ENCODE measurements around the gene KCNRG.

The KCNRG gene

DNA sequence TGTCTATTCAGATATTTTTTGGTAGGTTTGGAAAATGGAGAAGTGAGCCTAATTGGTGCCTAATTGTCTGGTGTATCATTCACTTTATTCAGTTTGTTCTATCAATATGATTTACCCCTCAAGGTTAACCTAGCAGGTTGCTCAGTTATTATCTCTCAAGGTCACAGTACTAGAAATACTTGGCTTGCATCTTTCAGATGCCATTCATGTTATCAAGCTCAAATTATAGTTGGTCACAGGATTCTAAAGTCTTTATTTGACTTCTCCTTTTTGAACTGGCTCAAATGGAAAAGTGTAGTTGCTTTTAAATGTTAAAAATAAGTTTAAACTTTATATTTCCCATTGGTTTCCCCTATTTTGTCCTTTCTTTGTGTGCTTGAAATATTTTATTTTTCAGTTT is 2.6 kb downstream of the KCNRG start:
- H3K27ac ChIP-seq (ENCODE audit: insufficient read depth in 1 of 2, low read depth in 1 of 2, low read length in 2 of 2, poor library complexity in 1 of 2, severe bottlenecking in 2 of 2): no peak overlapping the region
- H3K27me3 ChIP-seq (replicated peaks in 2 of 5; ENCODE audit: control insufficient read depth in 4 of 5, insufficient read depth in 5 of 5, low read length in 4 of 5): no peaks in the 10 kb centered on the region
- H3K9me3 ChIP-seq (ENCODE audit: control extremely low read depth in 1 of 5, control insufficient read depth in 4 of 5, insufficient read depth in 2 of 5, low read depth in 1 of 5, low read length in 4 of 5): no peaks in the 10 kb centered on the region
- peaks cover 9 to 41% (median 26%) of the 10 kb centered on the region in 4 experiments for H3K36me3 ChIP-seq (ENCODE audit: control insufficient read depth in 4 of 4, insufficient read depth in 4 of 4, low read length in 3 of 4)
- ChIA-PET CTCF (interaction anchor here (1.5 to 2.0 kb wide), 2 partner anchors 15 to 21 kb away, joined by 5 to 8 read pairs; partner anchors contain the start of gene TRIM13), POLR2A (interaction anchor here (0.5 to 1.2 kb wide), 2 partner anchors 20 to 21 kb away, joined by 3 to 4 read pairs; no protein-coding TSS in a partner anchor)
- peak in 1 of 3 donors; percentile 30 for DNase-seq
- no peak overlapping the region for H3K4me3 ChIP-seq (ENCODE audit: control insufficient read depth in 1 of 7, extremely low read depth in 1 of 7, insufficient read depth in 4 of 7, low read depth in 2 of 7, low read length in 6 of 7)
- H3K4me1 ChIP-seq (ENCODE audit: control extremely low read depth in 1 of 4, control insufficient read depth in 4 of 4, insufficient read depth in 4 of 4, low read length in 3 of 4): peaks cover 0 to 5% (median 0%) of the 10 kb centered on the region in 4 experiments

DNA sequence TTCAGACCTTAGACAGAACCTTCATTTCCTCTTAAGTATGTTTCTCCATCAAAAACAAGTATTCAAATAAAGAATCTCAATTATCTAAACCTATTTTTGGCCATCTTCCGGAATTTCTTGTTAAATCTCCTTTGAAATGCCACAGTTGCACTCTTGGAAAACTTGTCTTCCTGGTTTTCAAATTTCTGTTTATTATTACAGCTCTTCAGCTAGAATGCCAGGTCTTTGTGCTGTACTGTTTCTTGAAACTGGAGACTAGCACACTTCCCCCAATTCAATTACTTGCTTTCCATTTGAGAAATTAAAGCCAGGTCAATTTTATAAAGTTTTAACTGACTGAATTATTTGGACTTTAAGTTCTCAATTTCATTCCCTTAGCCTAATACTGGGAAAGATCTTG is 10.2 kb downstream of the KCNRG start:
- Histone ChIP-seq H3K4me3 (ENCODE audit: control insufficient read depth in 1 of 7, extremely low read depth in 1 of 7, insufficient read depth in 4 of 7, low read depth in 2 of 7, low read length in 6 of 7) (no peak overlapping the region), H3K27ac (ENCODE audit: insufficient read depth in 1 of 2, low read depth in 1 of 2, low read length in 2 of 2, poor library complexity in 1 of 2, severe bottlenecking in 2 of 2) (no peak overlapping the region), H3K36me3 (ENCODE audit: control insufficient read depth in 4 of 4, insufficient read depth in 4 of 4, low read length in 3 of 4) (peaks cover 10 to 21% (median 13%) of the 10 kb centered on the region in 4 experiments), H3K27me3 (replicated peaks in 2 of 5; ENCODE audit: control insufficient read depth in 4 of 5, insufficient read depth in 5 of 5, low read length in 4 of 5) (no peaks in the 10 kb centered on the region), H3K9me3 (ENCODE audit: control extremely low read depth in 1 of 5, control insufficient read depth in 4 of 5, insufficient read depth in 2 of 5, low read depth in 1 of 5, low read length in 4 of 5) (no peaks in the 10 kb centered on the region), H3K4me1 (ENCODE audit: control extremely low read depth in 1 of 4, control insufficient read depth in 4 of 4, insufficient read depth in 4 of 4, low read length in 3 of 4) (no peaks in the 10 kb centered on the region)
- DNase-seq: no peak
- POLR2A ChIA-PET: no interaction called here
- no CpG with 5 or more reads among the region's 1 CpG for WGBS (ENCODE audit: insufficient coverage)
- CTCF ChIA-PET: no interaction called here

- ChIA-PET POLR2A (no interaction called here), CTCF (no interaction called here)
- peaks cover 8 to 18% (median 9%) of the 10 kb centered on the region in 4 experiments for H3K36me3 ChIP-seq (ENCODE audit: control insufficient read depth in 4 of 4, insufficient read depth in 4 of 4, low read length in 3 of 4)
- no peak for DNase-seq
- no peak overlapping the region for H3K4me3 ChIP-seq (ENCODE audit: control insufficient read depth in 1 of 7, extremely low read depth in 1 of 7, insufficient read depth in 4 of 7, low read depth in 2 of 7, low read length in 6 of 7)
- no peaks in the 10 kb centered on the region for H3K9me3 ChIP-seq (ENCODE audit: control extremely low read depth in 1 of 5, control insufficient read depth in 4 of 5, insufficient read depth in 2 of 5, low read depth in 1 of 5, low read length in 4 of 5)
- no peaks in the 10 kb centered on the region for H3K4me1 ChIP-seq (ENCODE audit: control extremely low read depth in 1 of 4, control insufficient read depth in 4 of 4, insufficient read depth in 4 of 4, low read length in 3 of 4)
- H3K27ac ChIP-seq (ENCODE audit: insufficient read depth in 1 of 2, low read depth in 1 of 2, low read length in 2 of 2, poor library complexity in 1 of 2, severe bottlenecking in 2 of 2): no peak overlapping the region
- no peaks in the 10 kb centered on the region for H3K27me3 ChIP-seq (replicated peaks in 2 of 5; ENCODE audit: control insufficient read depth in 4 of 5, insufficient read depth in 5 of 5, low read length in 4 of 5)
- 83% methylated on average over 1 of the region's 2 CpGs for WGBS (ENCODE audit: insufficient coverage)
These were observed 11.7 kb downstream of the KCNRG start for GRCh38 chr13:50026788-50027473.

GRCh38 chr13:50030315-50030714 is 15.1 kb downstream of the KCNRG start:
- CTCF ChIA-PET: interaction anchor here (1.9 kb wide), 1 partner anchor 20 kb away, joined by 5 read pairs; no protein-coding TSS in a partner anchor
- H3K9me3 ChIP-seq (ENCODE audit: control extremely low read depth in 1 of 5, control insufficient read depth in 4 of 5, insufficient read depth in 2 of 5, low read depth in 1 of 5, low read length in 4 of 5): no peaks in the 10 kb centered on the region

GRCh38 chr13:50033725-50034124 is 18.5 kb downstream of the KCNRG start:
- no peak for DNase-seq
- Histone ChIP-seq H3K4me3 (ENCODE audit: control insufficient read depth in 1 of 7, extremely low read depth in 1 of 7, insufficient read depth in 4 of 7, low read depth in 2 of 7, low read length in 6 of 7) (no peak overlapping the region), H3K36me3 (ENCODE audit: control insufficient read depth in 4 of 4, insufficient read depth in 4 of 4, low read length in 3 of 4) (peaks cover 0 to 3% (median 0%) of the 10 kb centered on the region in 4 experiments), H3K9me3 (ENCODE audit: control extremely low read depth in 1 of 5, control insufficient read depth in 4 of 5, insufficient read depth in 2 of 5, low read depth in 1 of 5, low read length in 4 of 5) (no peaks in the 10 kb centered on the region), H3K27me3 (replicated peaks in 2 of 5; ENCODE audit: control insufficient read depth in 4 of 5, insufficient read depth in 5 of 5, low read length in 4 of 5) (no peaks in the 10 kb centered on the region), H3K4me1 (ENCODE audit: control extremely low read depth in 1 of 4, control insufficient read depth in 4 of 4, insufficient read depth in 4 of 4, low read length in 3 of 4) (no peaks in the 10 kb centered on the region), H3K27ac (ENCODE audit: insufficient read depth in 1 of 2, low read depth in 1 of 2, low read length in 2 of 2, poor library complexity in 1 of 2, severe bottlenecking in 2 of 2) (no peak overlapping the region)
- POLR2A ChIA-PET: no interaction called here
- CTCF ChIA-PET: interaction anchor here (1.6 to 2.0 kb wide), 2 partner anchors 9 to 36 kb away, joined by 4 to 11 read pairs; no protein-coding TSS in a partner anchor

More at GRCh38 chr13:50030315-50030714, 15.1 kb downstream of the KCNRG start:
- H3K4me3 ChIP-seq (ENCODE audit: control insufficient read depth in 1 of 7, extremely low read depth in 1 of 7, insufficient read depth in 4 of 7, low read depth in 2 of 7, low read length in 6 of 7): no peak overlapping the region
- no peak for DNase-seq
- no peak overlapping the region for H3K27ac ChIP-seq (ENCODE audit: insufficient read depth in 1 of 2, low read depth in 1 of 2, low read length in 2 of 2, poor library complexity in 1 of 2, severe bottlenecking in 2 of 2)
- H3K36me3 ChIP-seq (ENCODE audit: control insufficient read depth in 4 of 4, insufficient read depth in 4 of 4, low read length in 3 of 4): peaks cover 0 to 2% (median 0%) of the 10 kb centered on the region in 4 experiments
- H3K4me1 ChIP-seq (ENCODE audit: control extremely low read depth in 1 of 4, control insufficient read depth in 4 of 4, insufficient read depth in 4 of 4, low read length in 3 of 4): no peaks in the 10 kb centered on the region
- no peaks in the 10 kb centered on the region for H3K27me3 ChIP-seq (replicated peaks in 2 of 5; ENCODE audit: control insufficient read depth in 4 of 5, insufficient read depth in 5 of 5, low read length in 4 of 5)
- 100% methylated on average over 2 of the region's 3 CpGs for WGBS (ENCODE audit: insufficient coverage)
- POLR2A ChIA-PET: no interaction called here

GRCh38 chr13:50037788-50038187 is 22.5 kb downstream of the KCNRG start:
- ChIA-PET CTCF (interaction anchor here (0.9 to 1.7 kb wide), 3 partner anchors 11 to 40 kb away, joined by 4 to 6 read pairs (median 4); no protein-coding TSS in a partner anchor), POLR2A (no interaction called here)
- H3K27ac ChIP-seq (ENCODE audit: insufficient read depth in 1 of 2, low read depth in 1 of 2, low read length in 2 of 2, poor library complexity in 1 of 2, severe bottlenecking in 2 of 2): no peak overlapping the region

GRCh38 chr13:50038266-50038665 is 23.0 kb downstream of the KCNRG start:
- no peak overlapping the region for H3K27ac ChIP-seq (ENCODE audit: insufficient read depth in 1 of 2, low read depth in 1 of 2, low read length in 2 of 2, poor library complexity in 1 of 2, severe bottlenecking in 2 of 2)
- POLR2A ChIA-PET: interaction anchor here (0.6 kb wide), 1 partner anchor 20 kb away, joined by 4 read pairs; no protein-coding TSS in a partner anchor
- H3K4me3 ChIP-seq (ENCODE audit: control insufficient read depth in 1 of 7, extremely low read depth in 1 of 7, insufficient read depth in 4 of 7, low read depth in 2 of 7, low read length in 6 of 7): no peak overlapping the region
- DNase-seq: no peak
- no peaks in the 10 kb centered on the region for H3K9me3 ChIP-seq (ENCODE audit: control extremely low read depth in 1 of 5, control insufficient read depth in 4 of 5, insufficient read depth in 2 of 5, low read depth in 1 of 5, low read length in 4 of 5)
- 100% methylated on average over 3 of the region's 6 CpGs for WGBS (ENCODE audit: insufficient coverage)
- no peaks in the 10 kb centered on the region for H3K27me3 ChIP-seq (replicated peaks in 2 of 5; ENCODE audit: control insufficient read depth in 4 of 5, insufficient read depth in 5 of 5, low read length in 4 of 5)
- no peaks in the 10 kb centered on the region for H3K4me1 ChIP-seq (ENCODE audit: control extremely low read depth in 1 of 4, control insufficient read depth in 4 of 4, insufficient read depth in 4 of 4, low read length in 3 of 4)
- peaks cover 2 to 21% (median 8%) of the 10 kb centered on the region in 4 experiments for H3K36me3 ChIP-seq (ENCODE audit: control insufficient read depth in 4 of 4, insufficient read depth in 4 of 4, low read length in 3 of 4)
- CTCF ChIA-PET: interaction anchor here (0.9 to 1.7 kb wide), 3 partner anchors 11 to 40 kb away, joined by 4 to 6 read pairs (median 4); no protein-coding TSS in a partner anchor

More at GRCh38 chr13:50037788-50038187, 22.5 kb downstream of the KCNRG start:
- Histone ChIP-seq H3K27me3 (replicated peaks in 2 of 5; ENCODE audit: control insufficient read depth in 4 of 5, insufficient read depth in 5 of 5, low read length in 4 of 5) (no peaks in the 10 kb centered on the region), H3K4me3 (ENCODE audit: control insufficient read depth in 1 of 7, extremely low read depth in 1 of 7, insufficient read depth in 4 of 7, low read depth in 2 of 7, low read length in 6 of 7) (no peak overlapping the region), H3K4me1 (ENCODE audit: control extremely low read depth in 1 of 4, control insufficient read depth in 4 of 4, insufficient read depth in 4 of 4, low read length in 3 of 4) (no peaks in the 10 kb centered on the region), H3K9me3 (ENCODE audit: control extremely low read depth in 1 of 5, control insufficient read depth in 4 of 5, insufficient read depth in 2 of 5, low read depth in 1 of 5, low read length in 4 of 5) (no peaks in the 10 kb centered on the region), H3K36me3 (ENCODE audit: control insufficient read depth in 4 of 4, insufficient read depth in 4 of 4, low read length in 3 of 4) (peaks cover 2 to 18% (median 6%) of the 10 kb centered on the region in 4 experiments)
- DNase-seq: no peak

All from common myeloid progenitor, CD34-positive (primary cell).